HG03064 (cell line): ENCODE results near the gene CTNNBIP1.

Source experiments
- ATAC-seq: cut with Tn5 transposase; IDR thresholded peaks from one replicate; pipeline ENCODE4 v1.9.1; 2021; ENCODE audit warnings: low read depth; ENCODE audit not compliant: unreplicated experiment

The CTNNBIP1 gene

GRCh38 chr1:9838946-9839345, 71.1 kb downstream of the CTNNBIP1 start:
- ATAC-seq: no peak

GRCh38 chr1:9836632-9836960, 73.5 kb downstream of the CTNNBIP1 start:
- ATAC-seq: no peak

GRCh38 chr1:9835758-9836631, 74.1 kb downstream of the CTNNBIP1 start:
- no peak for ATAC-seq

DNA sequence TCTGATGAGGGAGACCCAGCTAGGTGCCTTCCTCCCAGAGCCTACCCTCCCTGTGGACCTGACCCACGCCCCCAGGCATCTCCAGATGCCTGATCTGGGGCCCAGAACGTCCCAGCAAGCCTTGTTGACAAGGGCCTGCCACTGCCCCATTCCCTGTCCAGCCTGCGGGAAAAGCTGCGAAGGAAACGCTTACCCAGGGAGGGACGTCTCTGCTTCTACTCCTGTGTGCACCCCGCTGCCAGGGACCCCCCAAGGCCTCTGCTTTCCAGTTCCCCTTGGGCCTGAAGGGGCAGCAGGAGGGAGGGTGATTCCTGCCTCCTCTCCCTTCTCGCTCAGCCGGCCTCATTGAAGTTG, 74.7 kb downstream of the CTNNBIP1 start:
- ATAC-seq: no peak

GRCh38 chr1:9833632-9834031, 76.4 kb downstream of the CTNNBIP1 start:
- no peak for ATAC-seq

- no peak for ATAC-seq
These were observed 82.4 kb downstream of the CTNNBIP1 start for GRCh38 chr1:9827558-9828185.

GRCh38 chr1:9826616-9827015, 83.5 kb downstream of the CTNNBIP1 start:
- ATAC-seq: no peak

DNA sequence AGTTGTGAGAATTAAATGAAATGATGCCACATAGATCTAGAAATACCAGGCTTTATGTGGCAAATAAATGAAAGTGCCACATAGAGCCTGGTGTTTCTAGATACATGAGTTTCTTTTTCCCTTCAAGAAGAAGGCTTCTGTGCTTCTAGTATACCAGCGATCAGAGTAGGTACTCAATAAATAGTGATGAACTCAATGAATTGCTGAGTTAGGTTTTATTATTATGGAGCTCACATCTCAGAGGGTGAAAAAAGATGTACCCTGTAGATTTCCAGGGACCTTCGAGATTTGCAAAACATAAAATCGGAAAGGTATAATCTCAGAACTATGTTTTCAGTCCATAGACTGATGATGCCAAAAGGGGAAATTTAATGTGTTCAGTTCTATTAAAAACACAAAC, 84.0 kb downstream of the CTNNBIP1 start:
- no peak for ATAC-seq

GRCh38 chr1:9825093-9826074, 84.7 kb downstream of the CTNNBIP1 start:
- ATAC-seq: no peak

- no peak for ATAC-seq
These were observed 85.4 kb downstream of the CTNNBIP1 start for GRCh38 chr1:9824702-9825089.

- ATAC-seq: peak; percentile 50
These were observed 85.9 kb downstream of the CTNNBIP1 start, which contains the start of gene CLSTN1 for GRCh38 chr1:9823943-9824701. Gene CLSTN1 (minus strand): TSS chr1:9823965. CDS start chr1:9823733, 232 bp downstream.

DNA sequence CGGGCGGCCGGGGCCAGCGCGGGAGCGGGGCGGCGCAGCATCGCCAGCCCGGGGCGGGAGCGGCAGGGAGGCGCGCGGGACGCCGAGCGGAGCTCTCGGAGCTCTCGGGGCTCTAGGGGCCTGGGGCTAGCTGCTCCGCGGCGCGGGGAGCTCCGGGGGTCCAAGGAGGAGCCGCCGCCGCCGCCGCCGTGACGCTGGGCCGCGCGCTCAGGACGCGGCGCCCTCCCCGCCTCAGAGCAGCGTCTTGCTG, 86.5 kb downstream of the CTNNBIP1 start:
- peak; percentile 12 for ATAC-seq

DNA sequence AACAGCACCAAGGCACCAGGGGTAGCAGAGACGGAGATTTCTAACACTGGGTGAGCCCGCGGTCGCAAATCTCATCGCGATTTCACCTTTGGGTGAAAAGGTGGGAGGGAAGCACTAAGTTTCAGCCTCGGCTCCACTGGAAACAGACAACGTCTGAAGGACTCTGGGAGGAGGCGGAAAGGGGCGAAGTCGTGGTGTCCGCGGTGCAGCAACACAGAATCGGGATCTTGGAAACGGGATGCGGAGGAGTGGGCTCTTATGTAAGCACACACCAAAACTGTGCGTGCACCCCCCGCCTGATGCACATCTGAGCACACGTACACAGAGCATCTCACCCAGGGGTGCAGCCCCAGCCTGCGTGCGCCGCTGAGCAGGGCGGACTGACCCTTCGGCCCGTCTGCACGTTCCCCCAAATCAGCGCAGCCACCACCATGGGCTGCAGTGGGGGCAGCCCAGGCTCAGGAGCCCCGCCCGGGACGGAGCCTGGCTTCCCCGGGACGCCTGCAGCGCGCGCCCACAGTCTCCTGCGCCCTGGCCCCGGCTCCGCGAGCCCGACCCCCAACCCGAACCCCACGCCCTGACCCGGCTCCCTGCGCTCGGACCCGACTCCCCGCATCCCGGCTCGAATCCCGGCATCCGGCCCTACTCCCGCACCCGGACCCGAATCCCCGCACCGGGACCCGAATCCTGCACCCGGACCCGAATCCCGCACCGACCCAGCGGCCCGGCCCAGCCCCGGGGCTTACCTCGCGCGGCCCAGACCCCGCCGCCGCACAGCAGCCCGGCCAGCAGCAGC, 87.0 kb downstream of the CTNNBIP1 start:
- no peak for ATAC-seq

DNA sequence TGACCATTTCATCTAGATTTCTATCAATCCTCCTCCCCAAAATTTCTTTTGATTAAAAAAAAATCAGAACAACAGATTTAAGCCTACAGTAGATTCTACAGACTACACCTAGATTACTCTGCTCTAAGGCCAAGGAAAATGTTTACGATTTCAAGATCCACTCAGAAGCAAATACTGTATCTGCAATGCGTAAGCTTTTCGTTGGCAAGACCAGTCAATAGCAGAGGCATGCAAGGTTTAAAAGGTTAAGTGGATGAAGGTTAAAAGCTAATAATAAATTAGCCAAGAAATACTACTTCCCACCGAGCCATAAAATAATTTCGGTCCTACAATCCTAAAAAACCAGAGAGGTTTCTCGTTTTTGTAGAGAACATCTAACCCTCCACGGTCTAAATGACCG, 87.6 kb downstream of the CTNNBIP1 start:
- ATAC-seq: no peak

DNA sequence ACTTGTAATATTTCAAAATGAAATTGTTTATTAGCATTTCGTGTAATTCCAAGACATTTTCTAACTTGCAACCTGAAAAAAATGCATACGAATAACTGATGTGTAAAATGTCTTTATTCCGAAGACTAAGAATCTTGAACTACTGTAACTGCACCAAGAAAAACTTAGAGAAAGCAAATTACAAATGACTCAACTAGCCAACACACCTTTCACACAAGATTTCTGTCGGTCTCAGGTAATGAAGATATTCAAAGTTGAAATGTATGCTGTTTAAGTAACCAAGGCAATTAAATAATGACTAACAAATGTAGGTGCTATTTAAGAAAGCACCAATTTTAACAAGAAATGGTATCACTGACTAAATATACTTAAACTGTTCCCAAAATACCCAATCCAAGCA, 88.4 kb downstream of the CTNNBIP1 start:
- no peak for ATAC-seq

GRCh38 chr1:9820521-9820920, 89.5 kb downstream of the CTNNBIP1 start:
- no peak for ATAC-seq

DNA sequence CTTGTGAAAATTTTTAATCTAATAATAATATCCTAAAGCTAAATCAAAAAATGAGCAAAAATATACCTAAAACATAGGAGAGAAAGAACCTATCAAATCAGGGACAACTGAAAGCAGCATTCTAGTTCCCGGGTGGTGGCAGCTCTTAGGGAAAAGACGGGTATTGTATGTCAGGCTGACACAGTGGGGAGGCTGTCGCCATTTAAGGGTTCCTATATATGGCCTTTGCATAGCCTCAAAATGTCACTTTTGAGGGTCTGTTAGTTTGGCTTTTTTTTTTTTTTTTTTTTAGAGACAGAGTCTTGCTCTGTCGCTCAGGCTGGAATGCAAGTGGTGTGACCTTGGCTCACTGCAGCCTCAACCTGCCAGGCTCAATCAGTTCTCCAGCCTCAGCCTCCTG, 92.3 kb downstream of the CTNNBIP1 start:
- no peak for ATAC-seq

GRCh38 chr1:9816199-9816598, 93.9 kb downstream of the CTNNBIP1 start:
- ATAC-seq: no peak

- no peak for ATAC-seq
These were observed 94.9 kb downstream of the CTNNBIP1 start for GRCh38 chr1:9815150-9815549.

DNA sequence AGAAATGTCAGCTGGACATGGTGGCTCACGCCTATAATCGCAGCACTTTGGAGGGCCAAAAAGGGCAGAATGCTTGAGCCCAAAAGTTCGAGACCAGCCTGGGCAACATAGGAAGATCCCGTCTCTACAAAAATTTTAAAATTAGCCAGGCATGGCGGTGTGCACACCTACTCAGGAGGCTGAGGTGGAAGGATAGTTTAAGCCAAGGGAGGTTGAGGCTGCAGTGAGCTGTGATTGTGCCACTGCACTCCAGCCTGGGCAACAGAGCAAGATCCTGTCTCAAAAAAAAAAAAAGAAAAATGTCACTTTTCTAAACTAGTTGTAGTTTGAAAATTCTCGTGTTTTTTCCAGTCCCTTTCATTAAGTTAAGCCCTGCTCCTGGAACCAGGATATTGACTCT, 95.5 kb downstream of the CTNNBIP1 start:
- ATAC-seq: no peak
